Colonic mucosa (tissue), 4 donors: ENCODE data around the gene CHI3L2. TPM values are rescaled to one million over a fixed set of nuclear protein-coding genes. Genes with fewer than 3 reads are reported as not detected.
"Not testable (repeated sequence)": the region's sequence is repeated elsewhere in the genome, so short reads cannot be mapped to it uniquely, and the experiment has no call there.

Experiments
- DNase-seq: peaks from one replicate; pipeline ENCODE4 v3.0.0-alpha.2; 2020
- H3K27ac ChIP-seq: fragments of 200-600 bp; one replicate; pipeline ENCODE4 v1.8.0; 2021
- H3K27me3 ChIP-seq: fragments of 200-600 bp; one replicate; pipeline ENCODE4 v1.8.0; 2021
- H3K36me3 ChIP-seq: fragments of 200-600 bp; one replicate; pipeline ENCODE4 v1.8.0; 2021
- H3K4me1 ChIP-seq: fragments of 200-600 bp; one replicate; pipeline ENCODE4 v1.8.0; 2021; ENCODE audit warnings: mild to moderate bottlenecking
- H3K4me3 ChIP-seq: fragments of 200-600 bp; one replicate; pipeline ENCODE4 v1.8.0; 2021
- H3K9ac ChIP-seq, 2 donors: one replicate each; pipeline ENCODE4 v1.7.0; 2013; ENCODE audit warnings: control low read depth in 2 of 2, low read depth in 2 of 2, low read length in 2 of 2
- H3K9me3 ChIP-seq: fragments of 200-600 bp; one replicate; pipeline ENCODE4 v1.8.0; 2021
- intact Hi-C: fragments of 100-400 bp; cut with DNase I; formaldehyde crosslinking; loops from one replicate; pipeline ENCODE4 v1.14.1; 2022
- total RNA-seq, 2 donors: library from RNA; stranded (reverse); fragmentation: NEBNext Ultra II Directional in 1 of 2; extraction: Animal tissue kit (Norgen Biotek cat#: 25700) in 1 of 2; gene quantifications; one replicate each; pipeline ENCODE4 v1.2.1, GENCODE V29; 2021
- TF ChIP-seq, protein P1 (sequence below): fragments of 200-600 bp; IDR thresholded peaks from one replicate; pipeline ENCODE4 v1.8.0; 2022; ENCODE audit warnings: antibody characterized with exemption, mild to moderate bottlenecking
- donor health status: healthy.
- donor health status: DM: no; HTN: no; CAD: no.
- donor health status: DM: no; HTN: no; CAD: no.

Gene CHI3L2
- total RNA-seq, 2 donors from 2014 or later, result 0.49 to 0.53 TPM

DNA sequence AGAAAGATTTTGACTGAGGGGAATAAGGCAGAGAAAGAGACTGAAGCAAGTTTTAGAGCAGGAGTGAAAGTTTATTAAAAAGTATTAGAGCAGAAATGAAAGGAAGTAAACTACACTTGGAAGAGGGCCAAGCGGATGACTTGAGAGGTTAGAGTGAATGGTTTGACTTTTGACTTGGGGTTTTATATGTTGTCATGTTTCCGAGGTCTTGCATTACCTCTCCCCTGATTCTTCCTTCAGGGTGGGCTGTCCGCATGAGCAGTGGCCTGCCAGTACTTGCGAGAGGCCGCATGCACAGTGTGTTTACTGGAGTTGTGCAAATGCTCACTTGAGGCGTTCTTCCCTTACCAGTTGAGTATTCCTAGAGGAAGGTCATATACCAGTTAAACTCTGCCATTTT, 14.1 kb upstream of the CHI3L2 start:
- H3K4me3 ChIP-seq, result no peak overlapping the region
- no peaks in the 10 kb centered on the region for H3K36me3 ChIP-seq
- no peak overlapping the region for H3K9ac ChIP-seq
- intact Hi-C loops, result no loop called here
- TF ChIP-seq, protein P1, sequence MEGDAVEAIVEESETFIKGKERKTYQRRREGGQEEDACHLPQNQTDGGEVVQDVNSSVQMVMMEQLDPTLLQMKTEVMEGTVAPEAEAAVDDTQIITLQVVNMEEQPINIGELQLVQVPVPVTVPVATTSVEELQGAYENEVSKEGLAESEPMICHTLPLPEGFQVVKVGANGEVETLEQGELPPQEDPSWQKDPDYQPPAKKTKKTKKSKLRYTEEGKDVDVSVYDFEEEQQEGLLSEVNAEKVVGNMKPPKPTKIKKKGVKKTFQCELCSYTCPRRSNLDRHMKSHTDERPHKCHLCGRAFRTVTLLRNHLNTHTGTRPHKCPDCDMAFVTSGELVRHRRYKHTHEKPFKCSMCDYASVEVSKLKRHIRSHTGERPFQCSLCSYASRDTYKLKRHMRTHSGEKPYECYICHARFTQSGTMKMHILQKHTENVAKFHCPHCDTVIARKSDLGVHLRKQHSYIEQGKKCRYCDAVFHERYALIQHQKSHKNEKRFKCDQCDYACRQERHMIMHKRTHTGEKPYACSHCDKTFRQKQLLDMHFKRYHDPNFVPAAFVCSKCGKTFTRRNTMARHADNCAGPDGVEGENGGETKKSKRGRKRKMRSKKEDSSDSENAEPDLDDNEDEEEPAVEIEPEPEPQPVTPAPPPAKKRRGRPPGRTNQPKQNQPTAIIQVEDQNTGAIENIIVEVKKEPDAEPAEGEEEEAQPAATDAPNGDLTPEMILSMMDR, result no peak
- no peak overlapping the region for H3K27ac ChIP-seq
- no peaks in the 10 kb centered on the region for H3K9me3 ChIP-seq
- H3K27me3 ChIP-seq, result no peaks in the 10 kb centered on the region
- DNase-seq, result no peak
- no peaks in the 10 kb centered on the region for H3K4me1 ChIP-seq

DNA sequence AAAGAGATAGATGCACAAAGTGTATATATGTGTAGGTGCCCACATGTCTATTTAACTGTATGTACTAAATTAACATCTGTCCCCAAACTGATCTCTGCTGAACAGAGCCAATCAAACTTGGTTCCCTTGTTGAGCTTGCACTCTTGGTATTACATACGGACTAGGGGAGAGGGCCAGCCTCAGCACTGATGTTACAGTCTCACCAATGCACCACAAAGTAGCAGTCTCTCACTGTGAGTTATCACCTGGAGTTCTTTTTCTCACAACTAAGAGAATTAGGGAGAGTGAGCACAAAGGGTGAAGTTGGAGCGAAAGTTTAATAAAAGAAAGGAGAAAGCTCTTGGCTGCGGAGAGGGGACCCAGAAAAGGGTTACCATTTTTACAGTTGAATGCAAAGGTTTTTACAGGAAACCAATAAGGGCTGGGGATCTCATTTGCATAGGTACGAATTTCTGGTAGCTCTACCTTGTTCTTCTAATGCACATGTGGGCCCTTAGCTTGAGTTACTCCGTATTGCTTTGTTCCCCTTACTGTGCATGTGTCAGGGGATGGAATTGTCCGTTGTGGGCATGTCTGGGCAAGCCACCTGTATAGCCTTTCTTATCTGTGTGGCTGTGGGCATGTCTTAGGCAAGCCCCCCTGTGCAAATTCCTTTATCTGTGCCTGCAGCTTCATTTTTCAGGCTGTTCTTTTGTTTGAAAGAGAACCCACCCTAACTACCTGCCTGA, 13.3 kb upstream of the CHI3L2 start:
- Histone ChIP-seq H3K4me3 (no peak overlapping the region), H3K4me1 (no peaks in the 10 kb centered on the region), H3K9me3 (no peaks in the 10 kb centered on the region), H3K36me3 (no peaks in the 10 kb centered on the region), H3K27me3 (no peaks in the 10 kb centered on the region), H3K9ac (no peak overlapping the region), H3K27ac (no peak overlapping the region)
- intact Hi-C loops, result no loop called here
- TF ChIP-seq, protein P1, result no peak
- DNase-seq, result no peak

- H3K27ac ChIP-seq, result peak overlapping the region; percentile 55
- H3K27me3 ChIP-seq, result no peaks in the 10 kb centered on the region
- H3K9ac ChIP-seq, result no peak overlapping the region
- DNase-seq, result no peak
- H3K4me3 ChIP-seq, result no peak overlapping the region
- TF ChIP-seq, protein P1, result no peak
- H3K9me3 ChIP-seq, result no peaks in the 10 kb centered on the region
- H3K4me1 ChIP-seq, result no peaks in the 10 kb centered on the region
- no peaks in the 10 kb centered on the region for H3K36me3 ChIP-seq
- intact Hi-C loops, result no loop called here
These were observed 12.6 kb upstream of the CHI3L2 start for GRCh38 chr1:111214884-111215283.

- H3K36me3 ChIP-seq, intact Hi-C loops, H3K4me3 ChIP-seq, H3K9me3 ChIP-seq, DNase-seq, H3K27me3 ChIP-seq, H3K9ac ChIP-seq, H3K4me1 ChIP-seq: not testable (repeated sequence)
- peak overlapping the region; percentile 55 for H3K27ac ChIP-seq
These were observed 12.2 kb upstream of the CHI3L2 start for GRCh38 chr1:111215285-111215684.

DNA sequence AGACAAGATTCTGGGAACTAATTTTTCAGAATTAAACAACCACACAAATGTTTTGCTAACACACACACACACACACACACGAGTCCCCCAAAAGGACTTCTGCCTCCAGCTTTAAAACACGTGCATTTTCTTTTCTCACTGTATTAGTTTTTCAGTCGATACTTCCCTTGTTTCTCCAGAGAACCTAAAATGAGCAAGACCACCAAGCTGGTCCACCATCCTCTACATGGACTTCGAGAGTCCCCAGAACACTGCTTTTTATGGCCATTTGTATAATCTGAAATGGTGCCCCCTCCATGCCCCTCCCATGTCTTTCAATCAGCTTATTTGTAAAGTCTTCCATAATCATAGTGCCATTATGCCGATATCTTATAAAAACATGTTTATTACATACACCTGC, 10.8 kb upstream of the CHI3L2 start:
- peak overlapping the region; percentile 55 for H3K27ac ChIP-seq
- no peak for DNase-seq
- TF ChIP-seq, protein P1, result no peak
- peaks cover 4% of the 10 kb centered on the region for H3K4me1 ChIP-seq
- H3K9me3 ChIP-seq, result no peaks in the 10 kb centered on the region
- intact Hi-C loops, result no loop called here
- H3K36me3 ChIP-seq, result no peaks in the 10 kb centered on the region
- H3K27me3 ChIP-seq, result no peaks in the 10 kb centered on the region
- H3K9ac ChIP-seq, result no peak overlapping the region
- H3K4me3 ChIP-seq, result no peak overlapping the region

GRCh38 chr1:111217183-111217910, 10.2 kb upstream of the CHI3L2 start:
- intact Hi-C loops, result no loop called here
- Histone ChIP-seq H3K9ac (no peak overlapping the region), H3K27me3 (no peaks in the 10 kb centered on the region), H3K36me3 (no peaks in the 10 kb centered on the region), H3K9me3 (no peaks in the 10 kb centered on the region), H3K27ac (peak overlapping the region; percentile 32), H3K4me3 (no peak overlapping the region), H3K4me1 (peaks cover 4% of the 10 kb centered on the region)
- TF ChIP-seq, protein P1, result no peak
- no peak for DNase-seq
